ENCODE results near the gene NMT2. TPM values are rescaled to one million over a fixed set of nuclear protein-coding genes. Genes with fewer than 3 reads are reported as not detected.

The NMT2 gene
- polyA plus RNA-seq, 2 of the 4 experiments (the other 2 are of a cell fraction), result 14.7 to 19.6 TPM

GRCh38 chr10:15121707-15122106 lies 46.8 kb downstream of the NMT2 start:
- POLR2A ChIA-PET, result no interaction called here
- Histone ChIP-seq H3K4me3 (no peak overlapping the region), H3K9me3 (no peaks in the 10 kb centered on the region), H3K27ac (no peak overlapping the region), H3K4me1 (peaks cover 7% of the 10 kb centered on the region; the same call in 1 of the 3 replicates), H3K4me2 (no peak overlapping the region)
- ATAC-seq (no peak), FAIRE-seq (no peak), DNase-seq (ENCODE audit: low read depth in 1 of 2, low spot score in 1 of 2) (no peak)
- TF ChIP-seq HDAC2 (IDR thresholded peaks at IDR 0.05) (no peak), MYC (IDR thresholded peaks at IDR 0.05; ENCODE audit: borderline replicate concordance, low read length) (no peak), FOXS1 (CRISPR knock-in tag; IDR thresholded peaks at IDR 0.05) (no peak), NPAS2 (CRISPR knock-in tag; IDR thresholded peaks at IDR 0.05; ENCODE audit: borderline replicate concordance) (no peak), MAZ (IDR thresholded peaks at IDR 0.05; ENCODE audit: borderline replicate concordance, low read depth, low read length) (no peak), BHLHE40 (IDR thresholded peaks at IDR 0.05; ENCODE audit: low read depth, low read length) (no peak), TP53 (CRISPR knock-in tag; IDR thresholded peaks at IDR 0.05) (no peak), RFX5 (IDR thresholded peaks at IDR 0.05) (no peak), NR3C1 (IDR thresholded peaks at IDR 0.05) (no peak), SREBF2 (IDR thresholded peaks at IDR 0.05) (no peak), ESRRA (IDR thresholded peaks at IDR 0.05; ENCODE audit: borderline replicate concordance, low read length) (no peak), RARB (CRISPR knock-in tag; IDR thresholded peaks at IDR 0.05) (no peak), FOSL2 (IDR thresholded peaks at IDR 0.05) (no peak), FOSL2 (CRISPR knock-in tag; IDR thresholded peaks at IDR 0.05) (no peak), CBX8 (IDR thresholded peaks at IDR 0.05) (no peak), HOXB5 (CRISPR knock-in tag; IDR thresholded peaks at IDR 0.05) (no peak)
- TF ChIP-seq, protein P1, sequence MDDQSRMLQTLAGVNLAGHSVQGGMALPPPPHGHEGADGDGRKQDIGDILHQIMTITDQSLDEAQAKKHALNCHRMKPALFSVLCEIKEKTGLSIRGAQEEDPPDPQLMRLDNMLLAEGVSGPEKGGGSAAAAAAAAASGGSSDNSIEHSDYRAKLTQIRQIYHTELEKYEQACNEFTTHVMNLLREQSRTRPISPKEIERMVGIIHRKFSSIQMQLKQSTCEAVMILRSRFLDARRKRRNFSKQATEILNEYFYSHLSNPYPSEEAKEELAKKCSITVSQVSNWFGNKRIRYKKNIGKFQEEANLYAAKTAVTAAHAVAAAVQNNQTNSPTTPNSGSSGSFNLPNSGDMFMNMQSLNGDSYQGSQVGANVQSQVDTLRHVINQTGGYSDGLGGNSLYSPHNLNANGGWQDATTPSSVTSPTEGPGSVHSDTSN (IDR thresholded peaks at IDR 0.05), result no peak
- TF ChIP-seq, protein P2, sequence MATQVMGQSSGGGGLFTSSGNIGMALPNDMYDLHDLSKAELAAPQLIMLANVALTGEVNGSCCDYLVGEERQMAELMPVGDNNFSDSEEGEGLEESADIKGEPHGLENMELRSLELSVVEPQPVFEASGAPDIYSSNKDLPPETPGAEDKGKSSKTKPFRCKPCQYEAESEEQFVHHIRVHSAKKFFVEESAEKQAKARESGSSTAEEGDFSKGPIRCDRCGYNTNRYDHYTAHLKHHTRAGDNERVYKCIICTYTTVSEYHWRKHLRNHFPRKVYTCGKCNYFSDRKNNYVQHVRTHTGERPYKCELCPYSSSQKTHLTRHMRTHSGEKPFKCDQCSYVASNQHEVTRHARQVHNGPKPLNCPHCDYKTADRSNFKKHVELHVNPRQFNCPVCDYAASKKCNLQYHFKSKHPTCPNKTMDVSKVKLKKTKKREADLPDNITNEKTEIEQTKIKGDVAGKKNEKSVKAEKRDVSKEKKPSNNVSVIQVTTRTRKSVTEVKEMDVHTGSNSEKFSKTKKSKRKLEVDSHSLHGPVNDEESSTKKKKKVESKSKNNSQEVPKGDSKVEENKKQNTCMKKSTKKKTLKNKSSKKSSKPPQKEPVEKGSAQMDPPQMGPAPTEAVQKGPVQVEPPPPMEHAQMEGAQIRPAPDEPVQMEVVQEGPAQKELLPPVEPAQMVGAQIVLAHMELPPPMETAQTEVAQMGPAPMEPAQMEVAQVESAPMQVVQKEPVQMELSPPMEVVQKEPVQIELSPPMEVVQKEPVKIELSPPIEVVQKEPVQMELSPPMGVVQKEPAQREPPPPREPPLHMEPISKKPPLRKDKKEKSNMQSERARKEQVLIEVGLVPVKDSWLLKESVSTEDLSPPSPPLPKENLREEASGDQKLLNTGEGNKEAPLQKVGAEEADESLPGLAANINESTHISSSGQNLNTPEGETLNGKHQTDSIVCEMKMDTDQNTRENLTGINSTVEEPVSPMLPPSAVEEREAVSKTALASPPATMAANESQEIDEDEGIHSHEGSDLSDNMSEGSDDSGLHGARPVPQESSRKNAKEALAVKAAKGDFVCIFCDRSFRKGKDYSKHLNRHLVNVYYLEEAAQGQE (IDR thresholded peaks at IDR 0.05), result no peak
- TF ChIP-seq, protein P3, sequence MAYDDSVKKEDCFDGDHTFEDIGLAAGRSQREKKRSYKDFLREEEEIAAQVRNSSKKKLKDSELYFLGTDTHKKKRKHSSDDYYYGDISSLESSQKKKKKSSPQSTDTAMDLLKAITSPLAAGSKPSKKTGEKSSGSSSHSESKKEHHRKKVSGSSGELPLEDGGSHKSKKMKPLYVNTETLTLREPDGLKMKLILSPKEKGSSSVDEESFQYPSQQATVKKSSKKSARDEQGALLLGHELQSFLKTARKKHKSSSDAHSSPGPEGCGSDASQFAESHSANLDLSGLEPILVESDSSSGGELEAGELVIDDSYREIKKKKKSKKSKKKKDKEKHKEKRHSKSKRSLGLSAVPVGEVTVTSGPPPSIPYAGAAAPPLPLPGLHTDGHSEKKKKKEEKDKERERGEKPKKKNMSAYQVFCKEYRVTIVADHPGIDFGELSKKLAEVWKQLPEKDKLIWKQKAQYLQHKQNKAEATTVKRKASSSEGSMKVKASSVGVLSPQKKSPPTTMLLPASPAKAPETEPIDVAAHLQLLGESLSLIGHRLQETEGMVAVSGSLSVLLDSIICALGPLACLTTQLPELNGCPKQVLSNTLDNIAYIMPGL (CRISPR knock-in tag; IDR thresholded peaks at IDR 0.05; ENCODE audit: borderline replicate concordance), result no peak
- CTCF ChIA-PET, result interaction anchor here (1.3 to 1.7 kb wide), 2 partner anchors 10 to 15 kb away, joined by 4 to 5 read pairs; no protein-coding TSS in a partner anchor
- WGBS (ENCODE audit: missing lambda C conversion rate), result 88% methylated on average over 1 of the region's 1 CpG

- CTCF ChIA-PET, result interaction anchor here (0.6 to 1.3 kb wide), 2 partner anchors 11 to 60 kb away, joined by 3 to 4 read pairs; no protein-coding TSS in a partner anchor
- Histone ChIP-seq H3K4me1 (peaks cover 7% of the 10 kb centered on the region; the same call in 1 of the 3 replicates), H3K9me3 (no peaks in the 10 kb centered on the region), H3K27ac (no peak overlapping the region), H3K4me3 (no peak overlapping the region), H3K4me2 (no peak overlapping the region)
- WGBS (ENCODE audit: missing lambda C conversion rate), result 92% methylated on average over 5 of the region's 5 CpGs
- FAIRE-seq, result no peak
- ATAC-seq, result no peak
- POLR2A ChIA-PET, result no interaction called here
- TF ChIP-seq ZSCAN20 (CRISPR knock-in tag; IDR thresholded peaks at IDR 0.05) (no peak), POLR2A (IDR thresholded peaks at IDR 0.05; ENCODE audit: low read length) (no peak), RCOR1 (IDR thresholded peaks at IDR 0.05; ENCODE audit: low read depth, low read length) (no peak)
- TF ChIP-seq, protein P2 (IDR thresholded peaks at IDR 0.05), result no peak
- TF ChIP-seq, protein P4, sequence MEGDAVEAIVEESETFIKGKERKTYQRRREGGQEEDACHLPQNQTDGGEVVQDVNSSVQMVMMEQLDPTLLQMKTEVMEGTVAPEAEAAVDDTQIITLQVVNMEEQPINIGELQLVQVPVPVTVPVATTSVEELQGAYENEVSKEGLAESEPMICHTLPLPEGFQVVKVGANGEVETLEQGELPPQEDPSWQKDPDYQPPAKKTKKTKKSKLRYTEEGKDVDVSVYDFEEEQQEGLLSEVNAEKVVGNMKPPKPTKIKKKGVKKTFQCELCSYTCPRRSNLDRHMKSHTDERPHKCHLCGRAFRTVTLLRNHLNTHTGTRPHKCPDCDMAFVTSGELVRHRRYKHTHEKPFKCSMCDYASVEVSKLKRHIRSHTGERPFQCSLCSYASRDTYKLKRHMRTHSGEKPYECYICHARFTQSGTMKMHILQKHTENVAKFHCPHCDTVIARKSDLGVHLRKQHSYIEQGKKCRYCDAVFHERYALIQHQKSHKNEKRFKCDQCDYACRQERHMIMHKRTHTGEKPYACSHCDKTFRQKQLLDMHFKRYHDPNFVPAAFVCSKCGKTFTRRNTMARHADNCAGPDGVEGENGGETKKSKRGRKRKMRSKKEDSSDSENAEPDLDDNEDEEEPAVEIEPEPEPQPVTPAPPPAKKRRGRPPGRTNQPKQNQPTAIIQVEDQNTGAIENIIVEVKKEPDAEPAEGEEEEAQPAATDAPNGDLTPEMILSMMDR (IDR thresholded peaks at IDR 0.05), result no peak
- DNase-seq (ENCODE audit: low read depth in 1 of 2, low spot score in 1 of 2), result no peak
These were observed 48.0 kb downstream of the NMT2 start for GRCh38 chr10:15120523-15120922.
